GM21529 (cell line): ENCODE measurements around the gene GABPB1.

Experiments
- ATAC-seq: cut with Tn5 transposase; IDR thresholded peaks from one replicate; pipeline ENCODE4 v1.9.1; 2021; ENCODE audit not compliant: unreplicated experiment

GABPB1 gene

GRCh38 chr15:50280271-50280670 lies 74.7 kb downstream of the GABPB1 start:
- ATAC-seq, result no peak

DNA sequence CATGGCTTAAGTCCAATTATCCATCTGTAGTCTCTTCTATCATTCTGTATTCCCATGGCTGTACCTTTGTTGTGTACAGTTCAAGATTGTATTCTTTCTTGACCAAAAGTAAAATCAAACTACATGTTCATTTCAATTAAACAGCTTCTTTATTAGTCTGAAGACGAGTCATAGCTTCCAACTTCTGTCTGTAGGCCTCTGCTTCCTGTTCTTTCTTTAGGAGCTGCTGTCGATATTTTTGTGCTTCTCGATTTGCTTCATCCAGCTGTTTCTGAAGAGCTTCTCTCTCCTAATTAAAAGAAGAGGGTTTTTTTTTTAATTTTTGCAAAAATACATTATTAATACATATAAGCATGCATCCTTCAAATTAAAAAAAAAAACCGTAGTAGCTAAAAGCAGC lies 76.5 kb downstream of the GABPB1 start:
- ATAC-seq, result no peak

DNA sequence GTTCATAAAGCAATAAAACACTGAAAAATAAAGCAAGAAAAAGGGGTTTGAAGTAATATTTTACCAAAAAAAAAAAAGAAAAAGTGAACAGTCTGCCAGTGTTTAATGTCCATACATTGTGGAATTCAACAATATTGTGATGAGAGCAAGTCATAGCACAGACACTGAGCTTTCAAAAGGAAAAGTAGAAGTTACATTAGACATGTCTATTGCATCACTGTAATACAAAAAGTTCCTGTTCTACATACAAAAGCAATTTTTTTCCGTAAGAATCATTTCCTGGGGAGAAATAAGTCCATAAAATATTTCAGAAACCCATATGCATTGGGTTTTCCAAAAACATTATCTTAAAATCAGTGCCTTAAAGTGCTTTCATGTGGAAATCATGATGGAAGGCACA lies 77.6 kb downstream of the GABPB1 start:
- no peak for ATAC-seq

GRCh38 chr15:50275908-50276307 lies 79.1 kb downstream of the GABPB1 start:
- ATAC-seq, result no peak

DNA sequence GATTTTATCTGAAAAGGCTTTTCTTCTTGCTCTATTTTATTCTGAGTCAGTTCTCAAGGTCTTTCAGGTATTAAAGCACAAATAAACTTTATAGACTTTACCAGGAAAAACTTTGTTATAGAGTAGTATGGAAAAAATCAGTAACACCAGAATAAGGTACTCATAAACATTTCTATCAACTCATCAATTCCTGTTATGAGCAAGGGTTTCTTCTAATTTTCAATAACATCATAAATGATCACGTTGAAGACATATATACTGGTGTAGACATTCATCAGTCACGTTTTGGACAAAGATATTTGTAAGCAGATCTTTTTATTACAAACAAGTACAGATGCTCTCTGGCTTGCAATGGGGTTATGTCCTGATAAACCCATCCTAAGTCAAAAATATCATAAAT lies 79.9 kb downstream of the GABPB1 start:
- no peak for ATAC-seq

GRCh38 chr15:50267577-50267976 lies 87.4 kb downstream of the GABPB1 start:
- no peak for ATAC-seq

DNA sequence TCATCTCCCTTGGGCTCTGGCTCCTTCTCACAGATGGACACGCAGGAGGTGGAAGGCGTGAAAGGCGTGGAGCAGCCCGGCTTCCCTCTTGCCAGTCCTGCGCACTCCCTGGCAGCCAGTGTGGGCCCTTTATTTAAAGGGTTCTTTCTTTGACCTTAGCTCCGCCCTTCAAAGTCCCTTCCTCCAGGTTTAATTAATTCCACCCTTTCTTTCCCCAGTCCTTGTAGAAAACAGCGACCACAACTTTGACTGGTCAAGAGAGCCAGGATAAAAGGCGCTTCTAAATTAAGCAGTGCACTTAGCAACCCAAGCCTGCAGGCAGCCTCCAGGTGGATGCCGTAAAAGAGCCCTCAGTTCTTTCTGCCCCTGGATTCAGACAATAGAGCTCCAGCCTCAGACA lies 89.4 kb downstream of the GABPB1 start, which contains the start of gene HDC:
HDC (minus strand) TSS at position 107 of the 400 bp plus-strand sequence; CDS start at position 4, 103 bp downstream.
- no peak for ATAC-seq

- no peak for ATAC-seq
Measured at GRCh38 chr15:50262533-50262932, 92.5 kb downstream of the GABPB1 start.

- ATAC-seq, result no peak
Measured at GRCh38 chr15:50261981-50262380, 93.0 kb downstream of the GABPB1 start.

- ATAC-seq, result peak; percentile 42
Measured at GRCh38 chr15:50260969-50261496, 94.0 kb downstream of the GABPB1 start.

GRCh38 chr15:50259276-50259675 lies 95.7 kb downstream of the GABPB1 start:
- no peak for ATAC-seq

DNA sequence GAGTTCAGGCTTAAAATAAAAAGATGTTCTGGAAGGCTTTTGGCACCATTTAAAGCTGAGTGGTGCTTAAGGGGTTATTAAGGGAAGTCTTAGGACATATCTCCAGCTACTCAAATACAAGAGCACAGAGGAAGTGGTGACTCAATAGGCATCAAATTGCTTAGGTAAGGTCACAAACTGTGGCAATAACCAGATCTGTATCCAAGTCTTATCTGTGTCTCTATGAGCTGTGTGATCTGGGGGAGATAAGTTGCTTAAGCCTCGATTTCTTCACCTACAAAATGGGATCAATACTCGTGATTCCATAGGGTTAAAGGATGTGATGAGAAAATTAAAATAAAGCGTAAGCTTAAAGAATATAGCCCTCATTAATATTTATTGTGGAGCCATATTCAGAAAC lies 97.1 kb downstream of the GABPB1 start:
- no peak for ATAC-seq

- ATAC-seq, result no peak
Measured at GRCh38 chr15:50257332-50257731, 97.7 kb downstream of the GABPB1 start.

- ATAC-seq, result no peak
Measured at GRCh38 chr15:50256188-50257041, 98.6 kb downstream of the GABPB1 start.

DNA sequence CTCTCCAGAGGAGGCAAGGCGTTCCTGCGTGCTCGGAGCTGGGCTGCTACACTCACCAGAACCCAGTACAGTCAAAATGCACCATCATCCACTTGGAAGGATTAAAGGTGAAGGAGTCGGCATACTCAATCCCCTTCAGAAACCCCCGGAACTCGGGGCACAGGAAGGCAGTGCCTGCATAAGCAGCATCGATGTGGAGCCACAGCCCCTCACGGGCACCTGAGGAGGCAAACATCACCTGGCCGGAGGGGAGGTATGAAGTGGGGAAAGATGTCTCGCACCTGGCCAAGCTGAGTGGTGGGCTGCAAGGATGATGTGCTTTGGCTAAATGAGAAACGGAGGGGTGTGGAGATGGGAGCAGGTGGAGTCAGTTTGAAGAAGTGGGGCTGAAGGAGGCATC lies 102.4 kb downstream of the GABPB1 start:
- ATAC-seq, result no peak

DNA sequence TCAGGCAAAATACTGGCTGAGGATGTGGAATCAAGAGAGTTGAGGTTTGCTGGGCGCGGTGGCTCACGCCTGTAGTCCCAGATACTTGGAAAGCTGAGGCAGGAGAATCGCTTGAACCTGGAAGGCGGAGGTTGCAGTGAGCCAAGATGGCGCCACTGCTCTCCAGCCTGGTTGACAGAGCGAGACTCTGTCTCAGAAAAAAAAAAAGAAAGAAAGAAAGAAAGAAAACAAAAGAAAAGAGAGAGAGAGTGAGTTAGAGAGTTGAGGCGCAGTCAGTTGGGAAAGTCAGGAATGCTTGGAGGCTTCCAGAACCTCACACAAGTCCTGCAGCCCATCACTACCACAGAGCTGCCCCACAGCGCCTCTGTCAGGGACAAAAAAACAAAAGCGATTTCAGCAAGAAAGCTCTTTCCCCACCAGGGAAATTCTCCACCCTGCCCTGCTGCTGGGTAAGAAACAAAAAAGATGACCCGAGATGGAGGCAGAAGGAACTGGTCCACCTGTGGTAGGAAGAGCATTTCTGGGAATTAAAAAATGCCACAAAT lies 103.3 kb downstream of the GABPB1 start:
- no peak for ATAC-seq

DNA sequence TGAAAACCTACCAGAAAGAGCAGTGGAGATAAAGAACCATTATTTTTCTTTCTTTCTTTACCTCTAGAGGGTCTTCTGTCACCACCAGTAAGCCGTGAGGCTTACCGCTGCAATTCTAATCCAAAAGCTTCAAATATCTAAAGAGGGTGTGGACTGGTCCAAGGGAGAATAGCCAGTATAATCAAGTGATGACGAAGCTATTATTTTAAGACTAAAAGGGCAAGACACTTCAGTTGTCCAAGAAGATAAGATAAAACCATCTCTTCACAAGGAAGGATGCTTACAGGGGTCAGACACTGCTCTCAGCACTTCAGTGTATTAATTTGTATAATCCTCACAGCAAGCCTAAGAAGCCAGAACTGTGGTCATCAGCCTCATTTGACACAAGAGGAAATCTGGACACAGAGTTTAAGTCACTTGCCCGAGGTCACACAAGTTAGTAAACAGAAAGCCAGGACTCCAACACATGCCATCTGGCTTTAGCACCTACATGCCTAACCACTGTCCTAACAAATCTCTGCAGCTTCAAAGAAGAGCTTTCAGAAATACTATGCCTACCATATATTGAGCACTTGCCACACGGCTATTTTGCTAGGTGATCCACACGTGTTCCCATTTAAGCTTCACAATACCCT lies 104.1 kb downstream of the GABPB1 start:
- ATAC-seq, result no peak

GRCh38 chr15:50249704-50250103 lies 105.3 kb downstream of the GABPB1 start:
- ATAC-seq, result no peak

GRCh38 chr15:50248994-50249582 lies 105.9 kb downstream of the GABPB1 start:
- ATAC-seq, result no peak

DNA sequence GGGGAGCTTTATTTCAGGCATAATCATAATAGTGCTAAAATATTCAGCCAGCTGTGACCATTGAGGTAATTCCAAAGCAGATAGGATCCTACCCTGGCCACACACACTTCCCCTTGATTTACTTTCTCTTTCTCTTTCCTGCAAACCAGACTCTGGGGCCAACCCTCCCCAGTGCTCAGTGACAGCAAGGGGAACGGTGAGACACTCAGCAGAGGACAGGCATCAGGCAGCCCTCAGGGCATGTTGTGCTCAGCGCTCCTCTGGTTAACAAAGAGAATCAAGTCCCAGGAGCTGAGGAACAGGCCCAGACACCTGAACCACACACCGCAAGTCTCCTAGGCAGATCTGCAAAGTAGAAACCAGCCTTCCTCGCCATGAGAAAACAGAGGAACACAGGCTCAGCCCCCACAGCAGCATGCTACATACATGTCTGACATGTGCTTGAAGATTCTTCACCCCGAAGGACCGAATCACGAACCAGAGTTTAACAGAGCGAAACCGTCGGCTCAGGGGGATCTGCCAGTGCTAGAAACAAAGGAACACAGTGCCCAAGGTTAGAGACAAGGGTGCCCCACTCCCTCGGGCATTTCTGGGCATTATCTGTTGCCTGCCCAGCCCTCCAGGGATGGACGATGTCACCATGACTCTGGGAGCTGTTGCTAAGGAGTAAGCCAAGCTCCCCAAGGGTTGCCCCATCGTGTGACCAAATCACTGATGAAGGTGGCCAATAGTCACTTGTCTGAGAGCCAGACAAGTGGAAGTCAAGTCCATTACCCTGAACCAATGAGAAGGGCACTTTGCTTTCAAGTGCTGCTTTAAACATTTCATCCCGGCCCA lies 107.0 kb downstream of the GABPB1 start:
- peak; percentile 98 for ATAC-seq

GRCh38 chr15:50246631-50247030 lies 108.4 kb downstream of the GABPB1 start:
- no peak for ATAC-seq
